Uterus (tissue), 4 donors: ENCODE data around the gene GNG7. TPM values are rescaled to one million over a fixed set of nuclear protein-coding genes. Genes with fewer than 3 reads are reported as not detected.

Experiments used
- DNase-seq, 2 donors: peaks; one replicate each; pipeline ENCODE4 v3.0.0-alpha.2; 2019 to 2020
- H3K27ac ChIP-seq, 2 donors: fragments of 200-600 bp; sonication (generic); 1 replicate in 1 of 2; 2 replicates in 1 of 2; pipeline ENCODE4 v1.5.1; 2016 to 2018
- H3K27me3 ChIP-seq, 2 donors: fragments of 200-600 bp; sonication (generic); one replicate each; pipeline ENCODE4 v1.5.1; 2018 to 2019; ENCODE audit warnings: control low read depth in 1 of 2
- H3K36me3 ChIP-seq, 2 donors: fragments of 200-600 bp; sonication (generic); one replicate each; pipeline ENCODE4 v1.5.1; 2019; ENCODE audit warnings: control low read depth in 1 of 2
- H3K4me1 ChIP-seq, 2 donors: fragments of 200-600 bp; sonication (generic); one replicate each; pipeline ENCODE4 v1.5.1; 2018 to 2019; ENCODE audit warnings: control low read depth in 1 of 2
- H3K4me3 ChIP-seq, 2 donors: fragments of 200-600 bp; sonication (generic); 1 replicate in 1 of 2; 2 replicates in 1 of 2; pipeline ENCODE4 v1.5.1; 2018 to 2019; ENCODE audit warnings: mild to moderate bottlenecking in 1 of 2
- H3K9me3 ChIP-seq, 2 donors: fragments of 200-600 bp; sonication (generic); one replicate each; pipeline ENCODE4 v1.5.1; 2019; ENCODE audit warnings: control low read depth in 1 of 2
- POLR2A ChIP-seq, 2 donors: fragments of 450-650 bp; IDR thresholded peaks; one replicate each; pipeline ENCODE4 v1.6.1; 2016; ENCODE audit warnings: antibody characterized with exemption in 2 of 2, mild to moderate bottlenecking in 1 of 2, moderate library complexity in 1 of 2
- intact Hi-C: fragments of 100-400 bp; cut with DNase I; formaldehyde crosslinking; loops from one replicate; pipeline ENCODE4 v1.15.1; 2023; ENCODE audit warnings: low total_unique reads
- total RNA-seq, 4 donors: library from RNA; depleted of rRNA in 3 of 4; stranded (reverse); fragments of >200 nt in 3 of 4; gene quantifications; one replicate each; pipeline versions ENCODE4 v1.1.0 to v1.2.4, GENCODE V29; 2014 to 2023
- TF ChIP-seq, protein P1 (sequence below), 4 experiments: fragments of 200-600 bp in 2 of 4; fragments of 450-650 bp in 2 of 4; sonication (generic) in 2 of 4; IDR thresholded peaks; one replicate each; pipeline ENCODE4 v1.5.1; 2016 to 2019; ENCODE audit warnings: antibody characterized with exemption in 4 of 4, mild to moderate bottlenecking in 2 of 4, moderate library complexity in 1 of 4
- donor health status: DM: yes; HTN: yes; CAD: no.

GNG7 gene
- total RNA-seq, 4 donors from 2014 or later: 0.88 to 11.1 (median 3.2) TPM

DNA sequence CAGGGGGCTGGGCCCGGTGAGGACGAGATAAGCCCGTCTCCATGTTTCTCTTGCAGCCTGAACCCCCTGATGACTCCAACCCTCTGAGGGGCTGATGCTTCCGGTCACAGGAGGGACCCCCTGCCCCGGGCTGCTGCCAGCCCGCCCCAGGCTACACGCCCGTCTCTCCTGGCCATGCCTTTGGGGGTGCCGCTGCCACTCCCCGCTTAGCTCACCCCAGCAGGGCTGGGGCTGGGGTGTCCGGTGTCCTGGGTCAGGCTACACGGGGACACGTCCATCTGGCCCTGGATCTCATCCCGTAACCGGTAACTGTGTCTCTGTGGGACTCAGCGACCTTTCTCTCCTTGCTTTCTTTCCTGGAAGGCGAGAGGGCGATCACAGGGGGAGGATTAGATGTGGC, 185.8 kb downstream of the GNG7 start:
- Histone ChIP-seq H3K4me1 (no peaks in the 10 kb centered on the region), H3K27ac (no peak overlapping the region), H3K36me3 (no peaks in the 10 kb centered on the region), H3K9me3 (no peaks in the 10 kb centered on the region), H3K4me3 (no peak overlapping the region), H3K27me3 (no peaks in the 10 kb centered on the region)
- intact Hi-C loops: no loop called here
- DNase-seq: no peak
- TF ChIP-seq POLR2A (IDR thresholded peaks at IDR 0.05): no peak
- TF ChIP-seq, protein P1, sequence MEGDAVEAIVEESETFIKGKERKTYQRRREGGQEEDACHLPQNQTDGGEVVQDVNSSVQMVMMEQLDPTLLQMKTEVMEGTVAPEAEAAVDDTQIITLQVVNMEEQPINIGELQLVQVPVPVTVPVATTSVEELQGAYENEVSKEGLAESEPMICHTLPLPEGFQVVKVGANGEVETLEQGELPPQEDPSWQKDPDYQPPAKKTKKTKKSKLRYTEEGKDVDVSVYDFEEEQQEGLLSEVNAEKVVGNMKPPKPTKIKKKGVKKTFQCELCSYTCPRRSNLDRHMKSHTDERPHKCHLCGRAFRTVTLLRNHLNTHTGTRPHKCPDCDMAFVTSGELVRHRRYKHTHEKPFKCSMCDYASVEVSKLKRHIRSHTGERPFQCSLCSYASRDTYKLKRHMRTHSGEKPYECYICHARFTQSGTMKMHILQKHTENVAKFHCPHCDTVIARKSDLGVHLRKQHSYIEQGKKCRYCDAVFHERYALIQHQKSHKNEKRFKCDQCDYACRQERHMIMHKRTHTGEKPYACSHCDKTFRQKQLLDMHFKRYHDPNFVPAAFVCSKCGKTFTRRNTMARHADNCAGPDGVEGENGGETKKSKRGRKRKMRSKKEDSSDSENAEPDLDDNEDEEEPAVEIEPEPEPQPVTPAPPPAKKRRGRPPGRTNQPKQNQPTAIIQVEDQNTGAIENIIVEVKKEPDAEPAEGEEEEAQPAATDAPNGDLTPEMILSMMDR (IDR thresholded peaks at IDR 0.05): no peak

DNA sequence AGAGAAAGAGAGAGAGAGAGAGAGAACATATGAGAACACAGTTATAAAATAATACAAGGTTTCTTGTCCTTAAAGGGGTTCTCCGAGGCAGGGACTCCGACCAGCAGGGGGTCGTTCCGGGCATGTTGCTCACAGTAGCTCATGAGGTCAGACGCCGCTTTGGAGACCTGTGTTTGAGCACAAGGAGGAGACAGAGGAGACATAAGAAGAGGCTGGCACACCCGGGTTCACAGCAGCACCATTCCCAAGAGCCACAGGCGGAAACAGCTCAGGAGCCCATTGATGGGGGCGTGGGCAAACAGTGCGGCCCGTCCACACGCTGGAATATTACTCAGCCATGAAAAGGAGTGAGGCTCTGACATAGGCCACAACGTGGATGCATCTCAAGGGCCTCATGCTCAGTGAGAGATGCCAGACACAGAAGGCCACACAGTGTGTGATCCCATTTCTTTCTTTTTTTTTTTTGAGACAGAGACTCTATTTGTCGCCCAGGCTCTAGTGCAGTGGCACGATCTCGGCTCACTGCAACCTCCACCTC, 187.4 kb downstream of the GNG7 start:
- TF ChIP-seq POLR2A (IDR thresholded peaks at IDR 0.05): no peak
- TF ChIP-seq, protein P1 (IDR thresholded peaks at IDR 0.05): no peak
- no peaks in the 10 kb centered on the region for H3K36me3 ChIP-seq
- H3K27me3 ChIP-seq: no peaks in the 10 kb centered on the region
- no peaks in the 10 kb centered on the region for H3K4me1 ChIP-seq
- H3K4me3 ChIP-seq: no peak overlapping the region
- intact Hi-C loops: no loop called here
- H3K9me3 ChIP-seq: no peaks in the 10 kb centered on the region
- no peak for DNase-seq
- H3K27ac ChIP-seq: no peak overlapping the region

DNA sequence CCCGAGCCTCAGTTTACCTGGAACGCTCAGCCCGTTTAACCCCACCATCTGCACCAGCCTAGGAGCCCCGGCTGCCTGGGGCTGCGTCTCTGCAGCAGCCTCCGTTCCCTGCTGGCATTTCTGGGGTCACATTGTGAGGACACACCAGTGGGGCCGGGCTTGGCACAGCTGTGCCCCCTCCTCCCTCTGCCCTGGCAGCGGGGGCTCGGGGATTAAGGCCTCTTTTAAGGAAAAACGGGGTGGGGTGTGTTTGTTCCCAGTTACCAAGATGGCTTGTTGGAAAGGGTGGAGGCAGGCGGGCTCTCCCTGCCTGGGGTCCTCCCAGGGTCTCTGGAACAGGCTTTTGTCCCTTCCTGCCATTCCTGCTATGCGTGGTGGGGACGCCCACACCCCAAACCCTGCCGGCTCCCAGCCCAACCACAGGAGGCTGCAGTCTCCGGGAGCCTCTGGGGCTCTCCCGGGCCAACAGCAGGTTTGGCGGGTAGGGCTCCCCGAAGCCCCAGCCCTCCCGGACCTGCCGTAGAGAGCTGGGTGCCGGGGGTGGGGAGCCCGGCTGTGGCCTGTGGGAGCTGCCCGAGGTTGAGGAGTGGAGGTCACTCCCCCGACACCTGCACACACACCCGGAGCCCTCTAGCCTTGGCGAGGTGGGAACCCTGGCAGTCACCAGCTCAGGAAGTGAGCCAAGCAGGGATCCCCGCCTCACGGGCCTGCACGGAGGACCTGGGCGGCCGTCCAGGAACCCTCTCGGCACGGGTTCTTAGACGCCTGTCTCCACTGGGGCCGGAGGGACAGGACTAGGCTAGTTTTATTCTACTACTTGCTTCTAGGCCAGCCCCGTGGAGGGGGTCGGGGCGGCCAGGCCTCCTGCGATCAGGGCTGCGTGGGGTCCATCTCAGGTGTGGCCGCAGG, 189.7 kb downstream of the GNG7 start:
- TF ChIP-seq, protein P1 (IDR thresholded peaks at IDR 0.05): no peak
- no peak for TF ChIP-seq POLR2A (IDR thresholded peaks at IDR 0.05)
- intact Hi-C loops: no loop called here
- Histone ChIP-seq H3K36me3 (no peaks in the 10 kb centered on the region), H3K27me3 (no peaks in the 10 kb centered on the region), H3K4me3 (no peak overlapping the region), H3K9me3 (no peaks in the 10 kb centered on the region), H3K4me1 (no peaks in the 10 kb centered on the region), H3K27ac (no peak overlapping the region)
- no peak for DNase-seq

DNA sequence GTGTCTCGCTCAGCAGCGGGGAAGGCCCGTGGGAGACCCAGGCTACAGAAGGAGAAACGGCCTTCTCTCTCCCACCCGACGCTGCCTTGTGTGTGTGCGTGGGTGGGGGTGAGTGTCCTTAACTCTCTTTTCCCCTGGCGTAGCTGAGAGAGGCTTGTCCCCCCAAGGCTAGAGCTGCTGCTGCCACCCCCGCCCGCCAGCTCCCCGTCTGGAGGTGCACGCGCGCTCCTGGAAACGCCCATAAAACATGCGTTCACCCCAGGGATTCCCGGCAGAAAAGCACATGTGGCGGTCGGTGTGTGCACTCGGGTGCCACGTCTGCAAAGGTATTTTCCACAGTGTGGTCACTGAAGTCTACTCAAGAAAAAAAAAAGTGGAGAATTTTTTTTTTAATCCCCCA, 190.5 kb downstream of the GNG7 start:
- TF ChIP-seq, protein P1 (IDR thresholded peaks at IDR 0.05): no peak
- TF ChIP-seq POLR2A (IDR thresholded peaks at IDR 0.05): no peak
- DNase-seq: no peak
- Histone ChIP-seq H3K27ac (no peak overlapping the region), H3K27me3 (no peaks in the 10 kb centered on the region), H3K9me3 (no peaks in the 10 kb centered on the region), H3K4me3 (no peak overlapping the region), H3K36me3 (no peaks in the 10 kb centered on the region), H3K4me1 (no peaks in the 10 kb centered on the region)
- intact Hi-C loops: no loop called here

DNA sequence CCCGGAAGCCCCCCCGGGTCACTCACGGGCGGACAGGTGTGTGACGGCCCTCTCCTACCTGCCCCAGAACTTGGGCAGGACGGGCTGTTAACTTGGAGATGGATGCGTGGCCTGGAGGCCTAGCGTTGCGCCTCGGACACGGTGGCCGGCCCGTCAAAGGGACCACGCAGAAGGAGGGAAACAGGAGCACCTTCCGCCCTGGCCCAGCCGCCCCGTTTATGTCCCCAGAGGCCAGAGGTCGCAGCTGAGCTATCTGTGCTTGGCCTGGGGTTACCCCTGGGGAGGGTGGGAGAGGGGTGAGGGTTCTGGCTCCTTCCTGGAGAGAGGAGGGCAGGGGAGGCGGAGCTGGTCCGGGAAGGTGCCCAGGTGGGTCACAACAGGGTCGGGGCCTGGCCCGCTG, 190.9 kb downstream of the GNG7 start:
- no peak for TF ChIP-seq POLR2A (IDR thresholded peaks at IDR 0.05)
- TF ChIP-seq, protein P1 (IDR thresholded peaks at IDR 0.05): no peak
- Histone ChIP-seq H3K4me3 (no peak overlapping the region), H3K4me1 (no peaks in the 10 kb centered on the region), H3K27me3 (no peaks in the 10 kb centered on the region), H3K27ac (no peak overlapping the region), H3K9me3 (no peaks in the 10 kb centered on the region), H3K36me3 (no peaks in the 10 kb centered on the region)
- intact Hi-C loops: no loop called here
- no peak for DNase-seq
